ENCODE measurements around the gene GNE.

Gene GNE

GRCh38 chr9:36166168-36166927 is 91.9 kb downstream of the GNE start (continued):
- TF ChIP-seq SP7 (tag by site-specific recombination; IDR thresholded peaks at IDR 0.05) (peak; percentile 39; the same call in 1 of the 2 replicates), ZBTB48 (tag by site-specific recombination; IDR thresholded peaks at IDR 0.05) (no peak), ZBTB26 (tag by site-specific recombination; optimal IDR thresholded peaks at IDR 0.05) (peak; percentile 43), ZNF10 (tag by site-specific recombination; IDR thresholded peaks at IDR 0.05) (no peak), ATF2 (tag by site-specific recombination; IDR thresholded peaks at IDR 0.05; ENCODE audit: low read depth) (no peak), ZNF2 (tag by site-specific recombination; IDR thresholded peaks at IDR 0.05) (no peak), MYNN (tag by site-specific recombination; IDR thresholded peaks at IDR 0.05; ENCODE audit: borderline replicate concordance) (no peak), REPIN1 (tag by site-specific recombination; IDR thresholded peaks at IDR 0.05; ENCODE audit: low read depth) (no peak), ZNF266 (tag by site-specific recombination; IDR thresholded peaks at IDR 0.05; ENCODE audit: low read depth) (no peak), ZNF37A (tag by site-specific recombination; IDR thresholded peaks at IDR 0.05) (no peak), ZNF776 (tag by site-specific recombination; IDR thresholded peaks at IDR 0.05; ENCODE audit: borderline replicate concordance) (no peak), ZBTB8A (tag by site-specific recombination; IDR thresholded peaks at IDR 0.05) (peak; percentile 74), GLIS2 (tag by site-specific recombination; IDR thresholded peaks at IDR 0.05) (no peak), ZNF560 (tag by site-specific recombination; IDR thresholded peaks at IDR 0.05; ENCODE audit: borderline replicate concordance) (no peak), EGR2 (tag by site-specific recombination; IDR thresholded peaks at IDR 0.05; ENCODE audit: low read depth) (peak; percentile 19; the same call in 1 of the 2 replicates), ZNF449 (tag by site-specific recombination; IDR thresholded peaks at IDR 0.05) (no peak), KLF16 (tag by site-specific recombination; IDR thresholded peaks at IDR 0.05) (no peak), ZNF514 (tag by site-specific recombination; IDR thresholded peaks at IDR 0.05) (no peak), ZNF366 (tag by site-specific recombination; conservative IDR thresholded peaks at IDR 0.05) (no peak), SP2 (tag by site-specific recombination; IDR thresholded peaks at IDR 0.05) (peak; percentile 36; the same call in 1 of the 2 replicates), ZSCAN30 (tag by site-specific recombination; IDR thresholded peaks at IDR 0.05) (no peak), ZNF140 (tag by site-specific recombination; IDR thresholded peaks at IDR 0.05) (no peak), ZNF133 (tag by site-specific recombination; IDR thresholded peaks at IDR 0.05) (no peak), INSM2 (tag by site-specific recombination; IDR thresholded peaks at IDR 0.05) (no peak), ZNF335 (tag by site-specific recombination; conservative IDR thresholded peaks at IDR 0.05) (peak; percentile 66), PRDM1 (tag by site-specific recombination; IDR thresholded peaks at IDR 0.05) (no peak), ZFP69B (tag by site-specific recombination; IDR thresholded peaks at IDR 0.05) (0 out of 2 replicates have a peak, but pooled peaks have one; percentile 64)
- TF ChIP-seq, protein P1, sequence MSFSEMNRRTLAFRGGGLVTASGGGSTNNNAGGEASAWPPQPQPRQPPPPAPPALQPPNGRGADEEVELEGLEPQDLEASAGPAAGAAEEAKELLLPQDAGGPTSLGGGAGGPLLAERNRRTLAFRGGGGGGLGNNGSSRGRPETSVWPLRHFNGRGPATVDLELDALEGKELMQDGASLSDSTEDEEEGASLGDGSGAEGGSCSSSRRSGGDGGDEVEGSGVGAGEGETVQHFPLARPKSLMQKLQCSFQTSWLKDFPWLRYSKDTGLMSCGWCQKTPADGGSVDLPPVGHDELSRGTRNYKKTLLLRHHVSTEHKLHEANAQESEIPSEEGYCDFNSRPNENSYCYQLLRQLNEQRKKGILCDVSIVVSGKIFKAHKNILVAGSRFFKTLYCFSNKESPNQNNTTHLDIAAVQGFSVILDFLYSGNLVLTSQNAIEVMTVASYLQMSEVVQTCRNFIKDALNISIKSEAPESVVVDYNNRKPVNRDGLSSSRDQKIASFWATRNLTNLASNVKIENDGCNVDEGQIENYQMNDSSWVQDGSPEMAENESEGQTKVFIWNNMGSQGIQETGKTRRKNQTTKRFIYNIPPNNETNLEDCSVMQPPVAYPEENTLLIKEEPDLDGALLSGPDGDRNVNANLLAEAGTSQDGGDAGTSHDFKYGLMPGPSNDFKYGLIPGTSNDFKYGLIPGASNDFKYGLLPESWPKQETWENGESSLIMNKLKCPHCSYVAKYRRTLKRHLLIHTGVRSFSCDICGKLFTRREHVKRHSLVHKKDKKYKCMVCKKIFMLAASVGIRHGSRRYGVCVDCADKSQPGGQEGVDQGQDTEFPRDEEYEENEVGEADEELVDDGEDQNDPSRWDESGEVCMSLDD (tag by site-specific recombination; IDR thresholded peaks at IDR 0.05): peak; percentile 77
- TF ChIP-seq, protein P2, sequence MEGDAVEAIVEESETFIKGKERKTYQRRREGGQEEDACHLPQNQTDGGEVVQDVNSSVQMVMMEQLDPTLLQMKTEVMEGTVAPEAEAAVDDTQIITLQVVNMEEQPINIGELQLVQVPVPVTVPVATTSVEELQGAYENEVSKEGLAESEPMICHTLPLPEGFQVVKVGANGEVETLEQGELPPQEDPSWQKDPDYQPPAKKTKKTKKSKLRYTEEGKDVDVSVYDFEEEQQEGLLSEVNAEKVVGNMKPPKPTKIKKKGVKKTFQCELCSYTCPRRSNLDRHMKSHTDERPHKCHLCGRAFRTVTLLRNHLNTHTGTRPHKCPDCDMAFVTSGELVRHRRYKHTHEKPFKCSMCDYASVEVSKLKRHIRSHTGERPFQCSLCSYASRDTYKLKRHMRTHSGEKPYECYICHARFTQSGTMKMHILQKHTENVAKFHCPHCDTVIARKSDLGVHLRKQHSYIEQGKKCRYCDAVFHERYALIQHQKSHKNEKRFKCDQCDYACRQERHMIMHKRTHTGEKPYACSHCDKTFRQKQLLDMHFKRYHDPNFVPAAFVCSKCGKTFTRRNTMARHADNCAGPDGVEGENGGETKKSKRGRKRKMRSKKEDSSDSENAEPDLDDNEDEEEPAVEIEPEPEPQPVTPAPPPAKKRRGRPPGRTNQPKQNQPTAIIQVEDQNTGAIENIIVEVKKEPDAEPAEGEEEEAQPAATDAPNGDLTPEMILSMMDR (tag by site-specific recombination; IDR thresholded peaks at IDR 0.05): peak; percentile 83
